HCT116 (cell line): ENCODE data around the gene DMPK. TPM values are rescaled to one million over a fixed set of nuclear protein-coding genes. Genes with fewer than 3 reads are reported as not detected.

Experiments used
- ATAC-seq: fragments of 200-7000 bp; cut with Tn5 transposase; 2 replicates; pipeline ENCODE4 v1.9.1; 2020; ENCODE audit warnings: mild to moderate bottlenecking, moderate library complexity
- BruUV-seq: library from RNA; stranded (reverse); fragments of 400-500 nt; replicated peaks from 2 replicates; lab custom pipeline; 2021; lab: Mats Ljungman, UMichigan
- CTCF ChIA-PET: fragments of 300-600 bp; sonication (Branson Sonifier 250); formaldehyde crosslinking; loops from one replicate; lab custom pipeline; 2021; ENCODE audit warnings: antibody characterized with exemption; lab: Charles Lee
- POLR2A ChIA-PET: fragments of 300-600, 350-600 bp; sonication (Branson Sonifier 250); formaldehyde crosslinking; loops from one replicate; lab custom pipeline; 2021; ENCODE audit warnings: antibody characterized with exemption; lab: Charles Lee
- RAD21 ChIA-PET, 2 experiments: fragments of 300-600 bp; sonication (Branson Sonifier 250); formaldehyde crosslinking; loops; one replicate each; lab custom pipeline; 2023; ENCODE audit warnings: low total read pairs in 2 of 2; ENCODE audit not compliant: uncharacterized antibody in 2 of 2, unreplicated experiment in 2 of 2, low non-redundant PET in 1 of 2; lab: Charles Lee
- DNase-seq: peaks from one replicate; pipeline ENCODE4 v3.0.0-alpha.2; 2010; ENCODE audit warnings: low read depth, low spot score
- H2AFZ ChIP-seq: fragments of 200-600 bp; shearing (Covaris generic), sonication (generic); 2 replicates; pipeline ENCODE4 v1.6.1; 2017; ENCODE audit warnings: low read depth, mixed run types, mixed read lengths, antibody characterized with exemption, low read length; ENCODE audit not compliant: poor library complexity, severe bottlenecking
- H3K27ac ChIP-seq: 2 replicates; pipeline ENCODE4 v1.5.1; 2012; ENCODE audit warnings: low read depth, low read length
- H3K27me3 ChIP-seq: fragments of 200-600 bp; sonication (generic); 2 replicates; pipeline ENCODE4 v1.6.1; 2016; ENCODE audit warnings: mixed run types, low read length, mixed read lengths; ENCODE audit not compliant: insufficient read depth
- H3K36me3 ChIP-seq, 2 experiments: fragments of 200-500 bp in 1 of 2; fragments of 200-600 bp in 1 of 2; sonication (Bioruptor generic) in 1 of 2; sonication (generic) in 1 of 2; 2 replicates each; pipeline versions ENCODE4 v1.5.1 to v1.6.1; 2014 to 2016; ENCODE audit warnings: low read length in 2 of 2, inconsistent platforms in 1 of 2, mixed read lengths in 1 of 2, mixed run types in 1 of 2; ENCODE audit not compliant: insufficient read depth in 2 of 2, control insufficient read depth in 1 of 2
- H3K4me1 ChIP-seq, 2 experiments: fragments of 200-600 bp in 1 of 2; sonication (generic) in 1 of 2; 2 replicates each; pipeline versions ENCODE4 v1.5.1 to v1.6.1; 2012 to 2017; ENCODE audit warnings: low read length in 2 of 2, inconsistent platforms in 1 of 2, mild to moderate bottlenecking in 1 of 2, mixed read lengths in 1 of 2, mixed run types in 1 of 2, moderate library complexity in 1 of 2; ENCODE audit not compliant: insufficient read depth in 2 of 2, control insufficient read depth in 1 of 2
- H3K4me2 ChIP-seq: fragments of 200-600 bp; sonication (generic); 2 replicates; pipeline ENCODE4 v1.6.1; 2017; ENCODE audit warnings: mixed run types, low read length, mixed read lengths
- H3K4me3 ChIP-seq, 2 experiments: fragments of 200-600 bp in 1 of 2; sonication (generic) in 1 of 2; replicated peaks in 1 of 2; 2 replicates each; pipeline ENCODE4 v1.5.1; 2011 to 2016; ENCODE audit warnings: low read length in 2 of 2, control low read depth in 1 of 2, low read depth in 1 of 2, mild to moderate bottlenecking in 1 of 2, mixed read lengths in 1 of 2, mixed run types in 1 of 2
- H3K79me2 ChIP-seq: fragments of 200-600 bp; sonication (generic); 2 replicates; pipeline ENCODE4 v1.6.1; 2017; ENCODE audit warnings: mild to moderate bottlenecking, mixed run types, low read length, moderate library complexity, mixed read lengths; ENCODE audit not compliant: insufficient read depth
- H3K9ac ChIP-seq: fragments of 200-600 bp; sonication (generic); 2 replicates; pipeline ENCODE4 v1.6.1; 2016; ENCODE audit warnings: low read length, mixed read lengths
- H3K9me2 ChIP-seq: fragments of 200-600 bp; sonication (generic), shearing (Covaris generic); 2 replicates; pipeline ENCODE4 v1.6.1; 2017; ENCODE audit warnings: mixed run types, mild to moderate bottlenecking, moderate library complexity; ENCODE audit not compliant: insufficient read depth
- H3K9me3 ChIP-seq, 2 experiments: fragments of 200-500 bp in 1 of 2; fragments of 200-600 bp in 1 of 2; sonication (Bioruptor generic) in 1 of 2; sonication (generic) in 1 of 2; 2 replicates each; pipeline ENCODE4 v1.6.1; 2014 to 2017; ENCODE audit warnings: low read length in 2 of 2, mixed read lengths in 2 of 2, inconsistent platforms in 1 of 2, low read depth in 1 of 2, mild to moderate bottlenecking in 1 of 2, mixed run types in 1 of 2, moderate library complexity in 1 of 2; ENCODE audit not compliant: control insufficient read depth in 1 of 2, insufficient read depth in 1 of 2
- H4K20me1 ChIP-seq: fragments of 200-600 bp; sonication (generic), shearing (Covaris generic); 2 replicates; pipeline ENCODE4 v1.6.1; 2017; ENCODE audit warnings: mixed run types, mild to moderate bottlenecking, moderate library complexity; ENCODE audit not compliant: insufficient read depth
- ATF3 ChIP-seq: IDR thresholded peaks from 2 replicates; pipeline ENCODE4 v1.6.1; 2012
- CBX3 ChIP-seq: IDR thresholded peaks from 2 replicates; pipeline ENCODE4 v1.6.1; 2012; ENCODE audit warnings: low read depth
- CEBPB ChIP-seq: IDR thresholded peaks from 2 replicates; pipeline ENCODE4 v1.6.1; 2012; ENCODE audit warnings: low read depth
- EGR1 ChIP-seq: IDR thresholded peaks from 2 replicates; pipeline ENCODE4 v1.6.1; 2012; ENCODE audit warnings: low read depth
- FOSL1 ChIP-seq: IDR thresholded peaks from 2 replicates; pipeline ENCODE4 v1.6.1; 2012; ENCODE audit warnings: low read depth
- JUND ChIP-seq: IDR thresholded peaks from 2 replicates; pipeline ENCODE4 v1.6.1; 2012
- MAX ChIP-seq: IDR thresholded peaks from 2 replicates; pipeline ENCODE4 v1.6.1; 2012
- POLR2AphosphoS5 ChIP-seq: IDR thresholded peaks from 2 replicates; pipeline ENCODE4 v1.6.1; 2011; ENCODE audit warnings: mild to moderate bottlenecking, low read depth, low read length, moderate library complexity
- RAD21 ChIP-seq: IDR thresholded peaks from 2 replicates; pipeline ENCODE4 v1.6.1; 2012; ENCODE audit warnings: low read depth, mild to moderate bottlenecking
- REST ChIP-seq: IDR thresholded peaks from 2 replicates; pipeline ENCODE4 v1.6.1; 2012; ENCODE audit warnings: low read depth
- SIN3A ChIP-seq: IDR thresholded peaks from 2 replicates; pipeline ENCODE4 v1.6.1; 2012; ENCODE audit warnings: low read depth
- SP1 ChIP-seq: IDR thresholded peaks from 2 replicates; pipeline ENCODE4 v1.6.1; 2012; ENCODE audit warnings: low read depth
- TCF7L2 ChIP-seq: IDR thresholded peaks from 2 replicates; pipeline ENCODE4 v1.7.0; 2011; ENCODE audit warnings: borderline replicate concordance, inconsistent platforms; ENCODE audit not compliant: insufficient read depth, insufficient read length; ENCODE audit errors: extremely low read depth
- YY1 ChIP-seq: IDR thresholded peaks from 2 replicates; pipeline ENCODE4 v1.6.1; 2011; ENCODE audit warnings: low read length, low read depth, moderate library complexity, mild to moderate bottlenecking; ENCODE audit not compliant: insufficient replicate concordance; ENCODE audit errors: extremely low read depth
- ZBTB33 ChIP-seq: IDR thresholded peaks from 2 replicates; pipeline ENCODE4 v1.6.1; 2011; ENCODE audit warnings: mild to moderate bottlenecking, low read length, moderate library complexity; ENCODE audit not compliant: insufficient replicate concordance; ENCODE audit errors: extremely low read depth
- ZFX ChIP-seq: fragments of 450-650 bp; IDR thresholded peaks from 2 replicates; pipeline ENCODE4 v1.6.1; 2017
- intact Hi-C: fragments of 100-400 bp; cut with micrococcal nuclease; formaldehyde crosslinking; loops from 2 replicates; pipeline ENCODE4 v1.10.0; 2022
- total RNA-seq: library from RNA; stranded (reverse); gene quantifications from one replicate; pipeline ENCODE4 v1.2.1, GENCODE V29; 2021; ENCODE audit not compliant: unreplicated experiment

DMPK gene
- total RNA-seq, 1 experiment from 2014 or later = 52.5 TPM

GRCh38 chr19:45815481-45816216, 33.4 kb upstream of the DMPK start:
- H3K36me3 ChIP-seq = peaks cover 5 to 8% of the 10 kb centered on the region in 2 experiments; a peak in 3 of 4 replicates
- DNase-seq (no peak), ATAC-seq (no peak)
- H3K27ac ChIP-seq = no peak overlapping the region
- RAD21 ChIA-PET = no interaction called here
- H3K79me2 ChIP-seq = no peaks in the 10 kb centered on the region
- POLR2A ChIA-PET = no interaction called here
- peaks cover 3 to 11% of the 10 kb centered on the region in 2 experiments; a peak in 3 of 4 replicates for H3K4me1 ChIP-seq
- no peaks in the 10 kb centered on the region for H3K9me3 ChIP-seq
- TF ChIP-seq ZBTB33 = no peak
- TF ChIP-seq SIN3A = no peak
- no peak for TF ChIP-seq EGR1
- TF ChIP-seq JUND = no peak
- no peak for TF ChIP-seq FOSL1
- no peak for TF ChIP-seq YY1
- no peak for TF ChIP-seq POLR2AphosphoS5
- no peak for TF ChIP-seq MAX
- no peak for TF ChIP-seq ZFX
- TF ChIP-seq SP1 = no peak
- no peak for TF ChIP-seq RAD21
- no peak for TF ChIP-seq ATF3
- no peak for TF ChIP-seq CEBPB
- TF ChIP-seq CBX3 = no peak
- TF ChIP-seq REST = no peak
- no peak for TF ChIP-seq TCF7L2
- H3K27me3 ChIP-seq = no peaks in the 10 kb centered on the region
- intact Hi-C loops = no loop called here
- H3K4me2 ChIP-seq = no peak overlapping the region
- H3K9ac ChIP-seq = no peak overlapping the region
- no peak overlapping the region for H3K4me3 ChIP-seq
- H3K9me2 ChIP-seq = no peaks in the 10 kb centered on the region
- no peak overlapping the region for H2AFZ ChIP-seq
- CTCF ChIA-PET = interaction anchor here (1.8 to 3.8 kb wide), 2 partner anchors 10 to 262 kb away, joined by 17 to 21 read pairs; no protein-coding TSS in a partner anchor
- H4K20me1 ChIP-seq = no peaks in the 10 kb centered on the region
- BruUV-seq = TSS peak; percentile 38
